ENCODE results near the gene HEMK1. TPM values are rescaled to one million over a fixed set of nuclear protein-coding genes. Genes with fewer than 3 reads are reported as not detected.

Gene HEMK1
- total and polyA plus RNA-seq, 7 donors: 6.1 to 16.2 (median 10.0) TPM

- no peak overlapping the region for H3K4me3 ChIP-seq
- intact Hi-C loops (cut with DNase I): no loop called here
- H3K27me3 ChIP-seq (ENCODE audit: insufficient read depth in 3 of 3, low read length in 2 of 3): no peaks in the 10 kb centered on the region
- peak overlapping the region; percentile 69 for H3K27ac ChIP-seq
- ATAC-seq (peak in 3 of 4 donors; percentile 2 to 18 (median 15)), DNase-seq (peak in 1 of 2 donors; percentile 59)
- no peaks in the 10 kb centered on the region for H3K36me3 ChIP-seq (ENCODE audit: insufficient read depth in 1 of 2, low read depth in 1 of 2)
- 42 to 63% (median 44%) methylated on average over 17 of the region's 17 CpGs for WGBS, 3 donors
- no peak for TF ChIP-seq CTCF (IDR thresholded peaks at IDR 0.05)
- peaks cover 73% of the 10 kb centered on the region for H3K4me1 ChIP-seq
- H3K9me3 ChIP-seq: no peaks in the 10 kb centered on the region
These were observed 18.8 kb downstream of the HEMK1 start for GRCh38 chr3:50587806-50588758.

GRCh38 chr3:50588759-50589433 lies 19.6 kb downstream of the HEMK1 start:
- H3K27me3 ChIP-seq (ENCODE audit: insufficient read depth in 3 of 3, low read length in 2 of 3): no peaks in the 10 kb centered on the region
- DNase-seq (no peak), ATAC-seq (no peak)
- peaks cover 68% of the 10 kb centered on the region for H3K4me1 ChIP-seq
- H3K9me3 ChIP-seq: no peaks in the 10 kb centered on the region
- no peak for TF ChIP-seq CTCF (IDR thresholded peaks at IDR 0.05)
- no peak overlapping the region for H3K4me3 ChIP-seq
- intact Hi-C loops (cut with DNase I): no loop called here
- H3K36me3 ChIP-seq (ENCODE audit: insufficient read depth in 1 of 2, low read depth in 1 of 2): no peaks in the 10 kb centered on the region
- WGBS, 3 donors: 92 to 95% (median 92%) methylated on average over 4 of the region's 4 CpGs
- peak overlapping the region; percentile 69 for H3K27ac ChIP-seq

- peaks cover 45% of the 10 kb centered on the region for H3K4me1 ChIP-seq
These were observed 21.9 kb downstream of the HEMK1 start for GRCh38 chr3:50591196-50591741.

GRCh38 chr3:50592568-50592967 lies 23.2 kb downstream of the HEMK1 start:
- Histone ChIP-seq H3K4me3 (no peak overlapping the region), H3K36me3 (ENCODE audit: insufficient read depth in 1 of 2, low read depth in 1 of 2) (no peaks in the 10 kb centered on the region), H3K4me1 (peaks cover 32% of the 10 kb centered on the region), H3K9me3 (no peaks in the 10 kb centered on the region), H3K27ac (peak overlapping the region; percentile 67), H3K27me3 (ENCODE audit: insufficient read depth in 3 of 3, low read length in 2 of 3) (no peaks in the 10 kb centered on the region)
- intact Hi-C loops (cut with DNase I): no loop called here
- DNase-seq (peak in 1 of 2 donors; percentile 53), ATAC-seq (peak; percentile 6 to 20 (median 10))
- TF ChIP-seq CTCF (IDR thresholded peaks at IDR 0.05): no peak
- WGBS, 3 donors: 29 to 41% (median 36%) methylated on average over 5 of the region's 5 CpGs

More at GRCh38 chr3:50591196-50591741, 21.9 kb downstream of the HEMK1 start:
- DNase-seq (peak in 1 of 2 donors; percentile 36), ATAC-seq (no peak)
- intact Hi-C loops (cut with DNase I): no loop called here
- 73 to 75% (median 74%) methylated on average over 7 to 9 of the region's 9 CpGs for WGBS, 3 donors
- Histone ChIP-seq H3K36me3 (ENCODE audit: insufficient read depth in 1 of 2, low read depth in 1 of 2) (no peaks in the 10 kb centered on the region), H3K9me3 (no peaks in the 10 kb centered on the region), H3K27me3 (ENCODE audit: insufficient read depth in 3 of 3, low read length in 2 of 3) (no peaks in the 10 kb centered on the region), H3K27ac (no peak overlapping the region), H3K4me3 (no peak overlapping the region)
- TF ChIP-seq CTCF (IDR thresholded peaks at IDR 0.05): no peak

Data from psoas muscle (tissue), 8 donors.